ENCODE measurements around the gene CIAO1.

CIAO1 gene

GRCh38 chr2:96265349-96265839 lies 631 bp upstream of the CIAO1 start:
- peak; percentile 48 for DNase-seq (ENCODE audit: low spot score)
- no peak for TF ChIP-seq CTCF (IDR thresholded peaks at IDR 0.05; ENCODE audit: extremely low read depth, missing control alignments)

GRCh38 chr2:96267159-96267971 lies 1.3 kb downstream of the CIAO1 start:
- DNase-seq (ENCODE audit: low spot score), result peak; percentile 45
- TF ChIP-seq CTCF (IDR thresholded peaks at IDR 0.05; ENCODE audit: extremely low read depth, missing control alignments), result peak; percentile 47

- TF ChIP-seq CTCF (IDR thresholded peaks at IDR 0.05; ENCODE audit: extremely low read depth, missing control alignments), result no peak
These were observed 6.0 kb downstream of the CIAO1 start for GRCh38 chr2:96271995-96272394.

GRCh38 chr2:96273763-96274162 lies 7.7 kb downstream of the CIAO1 start:
- DNase-seq (ENCODE audit: low spot score), result no peak
- TF ChIP-seq CTCF (IDR thresholded peaks at IDR 0.05; ENCODE audit: extremely low read depth, missing control alignments), result no peak

More at GRCh38 chr2:96271995-96272394, 6.0 kb downstream of the CIAO1 start:
- no peak for DNase-seq (ENCODE audit: low spot score)

- no peak for TF ChIP-seq CTCF (IDR thresholded peaks at IDR 0.05; ENCODE audit: extremely low read depth, missing control alignments)
- DNase-seq (ENCODE audit: low spot score), result no peak
These were observed 8.5 kb downstream of the CIAO1 start for GRCh38 chr2:96274355-96275056.

GRCh38 chr2:96276787-96277499 lies 10.9 kb downstream of the CIAO1 start:
- no peak for DNase-seq (ENCODE audit: low spot score)
- no peak for TF ChIP-seq CTCF (IDR thresholded peaks at IDR 0.05; ENCODE audit: extremely low read depth, missing control alignments)
